Gastrocnemius medialis (tissue), 4 donors: ENCODE measurements around the gene PDGFRA. TPM values are rescaled to one million over a fixed set of nuclear protein-coding genes. Genes with fewer than 3 reads are reported as not detected.

ENCODE experiments used
- ATAC-seq, 2 donors: fragments of 150-250 bp; one replicate each; pipeline ENCODE4 v1.9.1; 2016
- DNase-seq, 2 donors: peaks; one replicate each; pipeline ENCODE4 v3.0.0-alpha.2; 2019
- H3K27ac ChIP-seq, 4 donors: fragments of 200-600 bp; sonication (generic); 1 replicate in 1 of 4; 2 replicates in 3 of 4; pipeline ENCODE4 v1.5.1; 2016 to 2018; ENCODE audit warnings: mild to moderate bottlenecking in 2 of 4, moderate library complexity in 1 of 4
- H3K27me3 ChIP-seq, 3 donors: fragments of 200-600 bp; sonication (generic) in 2 of 3; 1 replicate in 1 of 3; 2 replicates in 2 of 3; pipeline versions ENCODE4 v1.5.1 to v1.6.0; 2016 to 2019; ENCODE audit warnings: mild to moderate bottlenecking in 1 of 3, moderate library complexity in 1 of 3
- H3K36me3 ChIP-seq, 2 donors: fragments of 200-600 bp; sonication (generic) in 1 of 2; one replicate each; pipeline ENCODE4 v1.5.1; 2017 to 2018
- H3K4me1 ChIP-seq, 2 donors: fragments of 200-600 bp; sonication (generic) in 1 of 2; one replicate each; pipeline ENCODE4 v1.5.1; 2016 to 2017; ENCODE audit warnings: mild to moderate bottlenecking in 2 of 2
- H3K4me3 ChIP-seq, 4 donors: fragments of 200-600 bp; sonication (generic) in 3 of 4; 1 replicate in 1 of 4; 2 replicates in 3 of 4; pipeline ENCODE4 v1.5.1; 2016 to 2019; ENCODE audit warnings: mild to moderate bottlenecking in 2 of 4
- H3K9me3 ChIP-seq, 3 donors: fragments of 200-600 bp; sonication (generic) in 2 of 3; 1 replicate in 1 of 3; 2 replicates in 2 of 3; pipeline ENCODE4 v1.5.1; 2016 to 2019
- CTCF ChIP-seq, 5 experiments: fragments of 450-650 bp in 3 of 5; fragments of 200-600 bp in 2 of 5; sonication (generic) in 2 of 5; IDR thresholded peaks in 4 of 5; conservative IDR thresholded peaks in 1 of 5; 1 replicate in 4 of 5; 2 replicates in 1 of 5; pipeline ENCODE4 v1.5.1; 2016 to 2019; ENCODE audit warnings: antibody characterized with exemption in 5 of 5, mild to moderate bottlenecking in 3 of 5, moderate library complexity in 3 of 5
- POLR2A ChIP-seq, 2 donors: fragments of 450-650 bp; IDR thresholded peaks; one replicate each; pipeline ENCODE4 v1.6.1; 2017; ENCODE audit warnings: antibody characterized with exemption in 2 of 2, mild to moderate bottlenecking in 2 of 2, moderate library complexity in 2 of 2
- in situ Hi-C, 4 donors: fragments of 200-750 bp; cut with MboI; loops; one replicate each; pipeline versions ENCODE4 v1.15.0 to v1.8.0; 2017; ENCODE audit warnings: low sequenced_read_pairs in 4 of 4
- intact Hi-C: fragments of 100-400 bp; cut with DNase I; formaldehyde crosslinking; loops from one replicate; pipeline ENCODE4 v1.15.1; 2023; ENCODE audit warnings: low total_unique reads
- total RNA-seq, 4 donors: library from RNA; depleted of rRNA; stranded (reverse); fragments of >200 nt; gene quantifications; one replicate each; pipeline versions ENCODE4 v1.1.0 to v1.2.3, GENCODE V29; 2016

Gene PDGFRA
- total RNA-seq, 4 donors from 2014 or later = 9.0 to 42.0 (median 21.8) TPM

- Histone ChIP-seq H3K4me1 (no peaks in the 10 kb centered on the region), H3K9me3 (no peaks in the 10 kb centered on the region), H3K4me3 (no peak overlapping the region), H3K36me3 (no peaks in the 10 kb centered on the region), H3K27ac (no peak overlapping the region), H3K27me3 (no peaks in the 10 kb centered on the region)
- no peak for TF ChIP-seq POLR2A (IDR thresholded peaks at IDR 0.05)
- TF ChIP-seq CTCF (IDR thresholded peaks at IDR 0.05 in 4 of 5, conservative IDR thresholded peaks at IDR 0.05 in 1 of 5) = no peak
- DNase-seq (no peak), ATAC-seq (no peak)
- in situ Hi-C loops = no loop called here
- intact Hi-C loops = no loop called here
These were observed 36.3 kb downstream of the PDGFRA start for GRCh38 chr4:54265366-54265765.

GRCh38 chr4:54268151-54268550 lies 39.1 kb downstream of the PDGFRA start:
- no peaks in the 10 kb centered on the region for H3K36me3 ChIP-seq
- H3K4me3 ChIP-seq = no peak overlapping the region
- DNase-seq (no peak), ATAC-seq (no peak)
- TF ChIP-seq CTCF (IDR thresholded peaks at IDR 0.05 in 4 of 5, conservative IDR thresholded peaks at IDR 0.05 in 1 of 5) (no peak), POLR2A (IDR thresholded peaks at IDR 0.05) (no peak)
- in situ Hi-C loops (no loop called here), intact Hi-C loops (no loop called here)
- no peaks in the 10 kb centered on the region for H3K9me3 ChIP-seq
- no peaks in the 10 kb centered on the region for H3K27me3 ChIP-seq
- no peak overlapping the region for H3K27ac ChIP-seq
- no peaks in the 10 kb centered on the region for H3K4me1 ChIP-seq

GRCh38 chr4:54271464-54271863 lies 42.4 kb downstream of the PDGFRA start:
- no peak for ATAC-seq
- in situ Hi-C loops (no loop called here), intact Hi-C loops (no loop called here)
- TF ChIP-seq CTCF (IDR thresholded peaks at IDR 0.05 in 4 of 5, conservative IDR thresholded peaks at IDR 0.05 in 1 of 5) (no peak), POLR2A (IDR thresholded peaks at IDR 0.05) (no peak)
- Histone ChIP-seq H3K4me1 (peaks cover 2 to 7% of the 10 kb centered on the region in 2 donors), H3K36me3 (no peaks in the 10 kb centered on the region), H3K27ac (no peak overlapping the region), H3K4me3 (no peak overlapping the region), H3K9me3 (no peaks in the 10 kb centered on the region), H3K27me3 (no peaks in the 10 kb centered on the region)
- DNase-seq = no peak

- Histone ChIP-seq H3K4me1 (peaks cover 8 to 13% of the 10 kb centered on the region in 2 donors), H3K36me3 (no peaks in the 10 kb centered on the region), H3K9me3 (no peaks in the 10 kb centered on the region), H3K27me3 (no peaks in the 10 kb centered on the region), H3K27ac (no peak overlapping the region), H3K4me3 (no peak overlapping the region)
- ATAC-seq = no peak
- TF ChIP-seq CTCF (IDR thresholded peaks at IDR 0.05 in 4 of 5, conservative IDR thresholded peaks at IDR 0.05 in 1 of 5) = no peak
- TF ChIP-seq POLR2A (IDR thresholded peaks at IDR 0.05) = no peak
- no peak for DNase-seq
- in situ Hi-C loops = no loop called here
- intact Hi-C loops = no loop called here
These were observed 43.0 kb downstream of the PDGFRA start for GRCh38 chr4:54272051-54272450.

- H3K27ac ChIP-seq = no peak overlapping the region
- in situ Hi-C loops (no loop called here), intact Hi-C loops (no loop called here)
- H3K36me3 ChIP-seq = no peaks in the 10 kb centered on the region
- H3K27me3 ChIP-seq = no peaks in the 10 kb centered on the region
- peaks cover 15 to 23% of the 10 kb centered on the region in 2 donors for H3K4me1 ChIP-seq
- ATAC-seq = no peak
- no peak for TF ChIP-seq CTCF (IDR thresholded peaks at IDR 0.05 in 4 of 5, conservative IDR thresholded peaks at IDR 0.05 in 1 of 5)
- no peak for TF ChIP-seq POLR2A (IDR thresholded peaks at IDR 0.05)
- no peak overlapping the region for H3K4me3 ChIP-seq
- no peaks in the 10 kb centered on the region for H3K9me3 ChIP-seq
- no peak for DNase-seq
These were observed 45.2 kb downstream of the PDGFRA start for GRCh38 chr4:54274264-54274663.
